Ishikawa (cell line): ENCODE measurements around the gene ARHGEF19.

Experiments used
- CREB1 ChIP-seq: IDR thresholded peaks from 2 replicates; pipeline ENCODE4 v1.6.1; 2012; ENCODE audit warnings: low read depth
- EGR1 ChIP-seq: IDR thresholded peaks from 2 replicates; pipeline ENCODE4 v1.6.1; 2012
- EP300 ChIP-seq: IDR thresholded peaks from 2 replicates; pipeline ENCODE4 v1.6.1; 2012; ENCODE audit warnings: borderline replicate concordance
- MAX ChIP-seq: IDR thresholded peaks from 2 replicates; pipeline ENCODE4 v1.6.1; 2012
- RAD21 ChIP-seq: IDR thresholded peaks from 2 replicates; pipeline ENCODE4 v1.6.1; 2012; ENCODE audit warnings: low read depth
- REST ChIP-seq: IDR thresholded peaks from 2 replicates; pipeline ENCODE4 v1.6.1; 2012; ENCODE audit warnings: low read depth, mild to moderate bottlenecking
- TAF1 ChIP-seq: IDR thresholded peaks from 2 replicates; pipeline ENCODE4 v1.6.1; 2012; ENCODE audit warnings: low read depth, mild to moderate bottlenecking
- TCF12 ChIP-seq: IDR thresholded peaks from 2 replicates; pipeline ENCODE4 v1.6.1; 2012; ENCODE audit warnings: low read depth
- TEAD4 ChIP-seq: IDR thresholded peaks from 2 replicates; pipeline ENCODE4 v1.6.1; 2012
- USF1 ChIP-seq: IDR thresholded peaks from 2 replicates; pipeline ENCODE4 v1.6.1; 2012
- YY1 ChIP-seq: IDR thresholded peaks from 2 replicates; pipeline ENCODE4 v1.6.1; 2012; ENCODE audit warnings: low read depth
- ZBTB7A ChIP-seq: IDR thresholded peaks from 2 replicates; pipeline ENCODE4 v1.6.1; 2012; ENCODE audit warnings: low read depth

GRCh38 chr1:16149702-16150488 lies 62.6 kb downstream of the ARHGEF19 start:
- no peak for TF ChIP-seq USF1
- TF ChIP-seq RAD21, result no peak
- TF ChIP-seq EP300, result no peak
- TF ChIP-seq YY1, result no peak
- TF ChIP-seq ZBTB7A, result no peak
- TF ChIP-seq MAX, result no peak
- no peak for TF ChIP-seq TAF1
- TF ChIP-seq REST, result no peak
- no peak for TF ChIP-seq TEAD4
- no peak for TF ChIP-seq CREB1
- no peak for TF ChIP-seq EGR1
- no peak for TF ChIP-seq TCF12
